ENCODE results near the gene TELO2. TPM values are rescaled to one million over a fixed set of nuclear protein-coding genes. Genes with fewer than 3 reads are reported as not detected.

TELO2 gene
- total RNA-seq, 1 donor from 2014 or later, result 77.2 TPM

- Mint-ChIP-seq H3K9me3 (ENCODE audit: low read depth) (no peaks in the 10 kb centered on the region), H3K4me1 (ENCODE audit: low read depth) (no peaks in the 10 kb centered on the region), H3K4me3 (ENCODE audit: low read depth) (no peak overlapping the region), H3K27me3 (no peaks in the 10 kb centered on the region), H3K27ac (no peak overlapping the region), H3K36me3 (ENCODE audit: insufficient read depth) (no peaks in the 10 kb centered on the region)
- DNase-seq (ENCODE audit: low spot score, unreplicated experiment), result no peak
- TF ChIP-seq, protein P1, sequence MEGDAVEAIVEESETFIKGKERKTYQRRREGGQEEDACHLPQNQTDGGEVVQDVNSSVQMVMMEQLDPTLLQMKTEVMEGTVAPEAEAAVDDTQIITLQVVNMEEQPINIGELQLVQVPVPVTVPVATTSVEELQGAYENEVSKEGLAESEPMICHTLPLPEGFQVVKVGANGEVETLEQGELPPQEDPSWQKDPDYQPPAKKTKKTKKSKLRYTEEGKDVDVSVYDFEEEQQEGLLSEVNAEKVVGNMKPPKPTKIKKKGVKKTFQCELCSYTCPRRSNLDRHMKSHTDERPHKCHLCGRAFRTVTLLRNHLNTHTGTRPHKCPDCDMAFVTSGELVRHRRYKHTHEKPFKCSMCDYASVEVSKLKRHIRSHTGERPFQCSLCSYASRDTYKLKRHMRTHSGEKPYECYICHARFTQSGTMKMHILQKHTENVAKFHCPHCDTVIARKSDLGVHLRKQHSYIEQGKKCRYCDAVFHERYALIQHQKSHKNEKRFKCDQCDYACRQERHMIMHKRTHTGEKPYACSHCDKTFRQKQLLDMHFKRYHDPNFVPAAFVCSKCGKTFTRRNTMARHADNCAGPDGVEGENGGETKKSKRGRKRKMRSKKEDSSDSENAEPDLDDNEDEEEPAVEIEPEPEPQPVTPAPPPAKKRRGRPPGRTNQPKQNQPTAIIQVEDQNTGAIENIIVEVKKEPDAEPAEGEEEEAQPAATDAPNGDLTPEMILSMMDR (IDR thresholded peaks at IDR 0.05; ENCODE audit: unreplicated experiment), result no peak
Observed at GRCh38 chr16:1445518-1446203, 47.5 kb upstream of the TELO2 start.

GRCh38 chr16:1446296-1447080, 46.7 kb upstream of the TELO2 start:
- Mint-ChIP-seq H3K9me3 (ENCODE audit: low read depth) (no peaks in the 10 kb centered on the region), H3K27me3 (no peaks in the 10 kb centered on the region), H3K4me1 (ENCODE audit: low read depth) (no peaks in the 10 kb centered on the region), H3K4me3 (ENCODE audit: low read depth) (no peak overlapping the region), H3K36me3 (ENCODE audit: insufficient read depth) (peaks cover 2% of the 10 kb centered on the region), H3K27ac (no peak overlapping the region)
- TF ChIP-seq, protein P1 (IDR thresholded peaks at IDR 0.05; ENCODE audit: unreplicated experiment), result no peak
- DNase-seq (ENCODE audit: low spot score, unreplicated experiment), result no peak

DNA sequence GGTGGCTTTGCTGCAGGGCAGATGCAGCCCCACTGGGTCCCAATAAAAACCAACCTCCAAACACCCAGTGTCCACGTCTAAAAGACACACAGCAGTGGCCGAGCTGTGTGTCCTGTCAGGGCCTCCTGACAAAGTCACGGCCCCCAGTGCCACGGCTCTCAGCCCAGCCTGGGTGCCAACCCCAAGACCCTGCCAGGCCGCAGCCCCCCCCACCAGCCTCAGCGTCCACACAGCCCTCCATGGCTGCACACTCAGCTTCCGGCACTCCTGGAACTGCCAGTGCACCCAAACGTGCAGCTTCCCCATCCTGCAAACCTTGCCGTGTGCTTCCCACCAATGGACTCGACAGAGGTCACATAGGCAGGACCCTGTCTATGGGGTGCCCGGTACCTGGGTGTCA, 45.2 kb upstream of the TELO2 start:
- Mint-ChIP-seq H3K36me3 (ENCODE audit: insufficient read depth) (peaks cover 2% of the 10 kb centered on the region), H3K9me3 (ENCODE audit: low read depth) (no peaks in the 10 kb centered on the region), H3K27me3 (no peaks in the 10 kb centered on the region), H3K4me3 (ENCODE audit: low read depth) (no peak overlapping the region), H3K27ac (no peak overlapping the region), H3K4me1 (ENCODE audit: low read depth) (no peaks in the 10 kb centered on the region)
- DNase-seq (ENCODE audit: low spot score, unreplicated experiment), result no peak
- TF ChIP-seq, protein P1 (IDR thresholded peaks at IDR 0.05; ENCODE audit: unreplicated experiment), result no peak

DNA sequence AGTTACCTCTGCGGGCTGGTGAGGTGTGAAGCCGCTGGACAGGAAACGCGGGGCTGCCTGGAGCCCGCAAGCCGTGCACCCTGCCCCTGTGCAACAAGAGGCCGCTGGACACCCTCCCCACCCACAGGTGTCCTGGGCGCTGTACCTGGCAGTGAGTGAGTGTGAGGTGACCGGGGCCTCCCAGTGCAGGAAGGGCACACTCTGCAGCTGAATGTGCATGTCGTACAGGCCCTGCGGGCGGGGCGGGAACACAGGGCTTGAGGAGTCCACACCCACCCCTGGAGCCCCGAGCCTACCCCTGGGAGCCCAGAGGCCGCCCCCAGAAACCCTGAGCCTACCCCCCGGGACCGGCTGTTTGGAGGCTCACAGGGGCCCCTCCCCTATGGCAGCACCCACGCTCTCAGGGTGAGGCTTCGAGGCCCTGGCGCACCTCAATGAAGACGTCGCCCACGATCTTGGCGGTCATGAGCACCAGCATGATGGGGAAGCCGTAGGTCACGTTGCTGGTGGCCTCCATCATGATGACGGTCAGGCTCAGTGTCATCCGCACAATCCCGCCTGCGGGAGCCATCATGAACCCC, 44.5 kb upstream of the TELO2 start:
- TF ChIP-seq, protein P1 (IDR thresholded peaks at IDR 0.05; ENCODE audit: unreplicated experiment), result no peak
- Mint-ChIP-seq H3K4me3 (ENCODE audit: low read depth) (no peak overlapping the region), H3K9me3 (ENCODE audit: low read depth) (no peaks in the 10 kb centered on the region), H3K27ac (no peak overlapping the region), H3K4me1 (ENCODE audit: low read depth) (no peaks in the 10 kb centered on the region), H3K27me3 (no peaks in the 10 kb centered on the region), H3K36me3 (ENCODE audit: insufficient read depth) (peaks cover 2% of the 10 kb centered on the region)
- DNase-seq (ENCODE audit: low spot score, unreplicated experiment), result no peak

DNA sequence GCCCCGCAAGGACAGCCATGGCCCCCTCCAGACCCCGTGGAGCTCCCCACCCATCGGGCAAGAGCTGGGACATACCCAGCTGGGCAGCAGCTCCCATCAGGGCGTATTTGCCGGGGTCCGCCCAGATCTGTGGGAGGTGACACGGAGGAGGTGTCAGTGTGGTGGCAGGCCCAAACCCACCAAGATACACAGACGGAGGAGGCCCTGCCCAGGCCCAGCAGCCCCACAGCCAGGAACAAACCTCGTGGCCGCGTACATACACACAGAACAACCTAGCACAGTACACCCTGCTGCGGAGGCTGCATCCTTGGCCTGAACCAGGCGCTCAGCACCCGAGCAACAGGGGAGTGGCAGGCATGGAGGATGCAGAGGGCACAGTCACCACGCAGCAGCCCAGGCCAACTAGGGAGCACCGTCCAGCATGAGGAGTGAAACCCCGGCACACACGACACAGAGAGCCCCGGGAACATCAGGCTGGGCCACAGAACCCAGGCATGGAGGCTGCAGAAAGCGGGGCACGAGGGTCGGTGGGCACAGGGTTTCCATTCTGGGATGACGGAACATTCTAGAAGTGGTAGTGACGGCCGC, 43.9 kb upstream of the TELO2 start:
- Mint-ChIP-seq H3K4me1 (ENCODE audit: low read depth) (no peaks in the 10 kb centered on the region), H3K9me3 (ENCODE audit: low read depth) (no peaks in the 10 kb centered on the region), H3K4me3 (ENCODE audit: low read depth) (no peak overlapping the region), H3K36me3 (ENCODE audit: insufficient read depth) (peaks cover 2% of the 10 kb centered on the region), H3K27me3 (no peaks in the 10 kb centered on the region), H3K27ac (no peak overlapping the region)
- DNase-seq (ENCODE audit: low spot score, unreplicated experiment), result no peak
- TF ChIP-seq, protein P1 (IDR thresholded peaks at IDR 0.05; ENCODE audit: unreplicated experiment), result no peak

Data from progenitor cell of endocrine pancreas (in vitro differentiated cells).